K562 (cell line): ENCODE data around the gene TRIM65. TPM values are rescaled to one million over a fixed set of nuclear protein-coding genes. Genes with fewer than 3 reads are reported as not detected.

Experiments used
- ADNP ChIP-seq: fragments of 200-800 bp; sonication (Bioruptor generic); IDR thresholded peaks from 2 replicates; pipeline ENCODE4 v1.6.1; 2016; ENCODE audit warnings: missing genetic modification characterization, missing compliant biosample characterization
- BHLHE40 ChIP-seq: IDR thresholded peaks from 2 replicates; pipeline ENCODE4 v1.6.1; 2011; ENCODE audit warnings: low read length, improper control_type of control experiment
- GATAD2B ChIP-seq: fragments of 450-650 bp; IDR thresholded peaks from 2 replicates; pipeline ENCODE4 v1.6.1; 2017; ENCODE audit warnings: mild to moderate bottlenecking, borderline replicate concordance
- GTF2A2 ChIP-seq: IDR thresholded peaks from 2 replicates; pipeline ENCODE4 v1.6.1; 2016; ENCODE audit warnings: mild to moderate bottlenecking, missing genetic modification characterization, missing compliant biosample characterization
- HNRNPL ChIP-seq: fragments of 200-400 bp; formaldehyde crosslinking; IDR thresholded peaks from 2 replicates; pipeline ENCODE4 v1.6.1; 2017; ENCODE audit warnings: low read depth, mild to moderate bottlenecking, low read length
- MTA3 ChIP-seq: fragments of 450-650 bp; formaldehyde crosslinking; IDR thresholded peaks from 2 replicates; pipeline ENCODE4 v1.6.1; 2017; ENCODE audit warnings: mild to moderate bottlenecking, borderline replicate concordance
- NCOR1 ChIP-seq: fragments of 450-650 bp; IDR thresholded peaks from 2 replicates; pipeline ENCODE4 v1.6.1; 2016; ENCODE audit warnings: mild to moderate bottlenecking, moderate library complexity
- NFATC3 ChIP-seq: fragments of 450-650 bp; IDR thresholded peaks from 2 replicates; pipeline ENCODE4 v1.6.1; 2017; ENCODE audit warnings: mild to moderate bottlenecking
- NR4A1 ChIP-seq, 2 experiments: fragments of 250-450 bp in 1 of 2; fragments of 450-650 bp in 1 of 2; sonication (Bioruptor Pico) in 1 of 2; IDR thresholded peaks; 2 replicates each; pipeline versions ENCODE4 v1.4.0 to v1.6.1; 2016 to 2020; ENCODE audit warnings: mild to moderate bottlenecking in 2 of 2, missing compliant biosample characterization in 1 of 2, missing genetic modification characterization in 1 of 2, moderate library complexity in 1 of 2
- POLR2AphosphoS5 ChIP-seq: IDR thresholded peaks from 2 replicates; pipeline ENCODE4 v1.6.1; 2011; ENCODE audit warnings: mild to moderate bottlenecking, low read depth, low read length, moderate library complexity; ENCODE audit not compliant: control insufficient read depth, insufficient read depth
- PTBP1 ChIP-seq: fragments of 200-400 bp; formaldehyde crosslinking; IDR thresholded peaks from 2 replicates; pipeline ENCODE4 v1.6.1; 2017; ENCODE audit warnings: low read depth, low read length
- SRF ChIP-seq, 2 experiments: fragments of 250-450, 450-650 bp in 1 of 2; sonication (Bioruptor Pico) in 1 of 2; sonication (generic) in 1 of 2; formaldehyde crosslinking; IDR thresholded peaks; 2 replicates each; pipeline versions ENCODE4 v1.5.0 to v1.5.1; 2020 to 2022; ENCODE audit warnings: mild to moderate bottlenecking in 1 of 2, missing genetic modification reagents in 1 of 2
- TBP ChIP-seq: optimal IDR thresholded peaks from 2 replicates; pipeline ENCODE3; 2011; ENCODE audit warnings: low read depth, low read length, improper control_type of control experiment
- YBX1 ChIP-seq: fragments of 450-650 bp; IDR thresholded peaks from 2 replicates; pipeline ENCODE4 v1.7.1; 2016; ENCODE audit warnings: mild to moderate bottlenecking
- ZC3H8 ChIP-seq: fragments of 450-650 bp; IDR thresholded peaks from 2 replicates; pipeline ENCODE4 v1.6.1; 2017
- ZFP36 ChIP-seq: fragments of 150-350 bp; IDR thresholded peaks from 2 replicates; pipeline ENCODE4 v1.6.1; 2018; ENCODE audit warnings: low read length, low read depth; ENCODE audit not compliant: partially characterized antibody
- ZNF282 ChIP-seq: sonication (generic); formaldehyde crosslinking; IDR thresholded peaks from 2 replicates; pipeline ENCODE4 v1.8.1; 2023; ENCODE audit warnings: missing genetic modification reagents
- ZNF3 ChIP-seq: fragments of 250-450 bp; sonication (Bioruptor Pico); IDR thresholded peaks from 2 replicates; pipeline ENCODE4 v1.5.0; 2021; ENCODE audit warnings: mild to moderate bottlenecking, moderate library complexity
- ZNF384 ChIP-seq: IDR thresholded peaks from 2 replicates; pipeline ENCODE4 v1.6.1; 2012; ENCODE audit warnings: low read depth, low read length, improper control_type of control experiment
- ZNF644 ChIP-seq: fragments of 200-800 bp; sonication (Bioruptor generic); IDR thresholded peaks from 2 replicates; pipeline ENCODE4 v1.6.1; 2016; ENCODE audit warnings: low read depth, missing genetic modification characterization, missing compliant biosample characterization
- polyA plus RNA-seq, 8 experiments: library from polyadenylated mRNA; depleted of rRNA in 4 of 8; stranded (reverse) in 5 of 8; unstranded in 3 of 8; fragments of >200 nt; fragmentation: Nextera tagmentation in 2 of 8; fragmentation: Illumina TruSeq in 1 of 8; extraction: Ambion mirVana in 2 of 8; extraction: Trizol in 1 of 8; gene quantifications; 2 replicates each; pipeline versions ENCODE4 v1.2.1 to v1.2.3, GENCODE V29; 2011 to 2014; ENCODE audit warnings: inconsistent platforms in 1 of 8, missing spikeins in 1 of 8
- total RNA-seq, 7 experiments: library from RNA; depleted of rRNA in 6 of 7; stranded (reverse); fragments of >200 nt in 6 of 7; fragmentation: Illumina TruSeq in 2 of 7; extraction: Trizol in 2 of 7; gene quantifications; 2 replicates each; pipeline versions ENCODE4 v1.2.1 to v1.2.3, GENCODE V29; 2011 to 2021; ENCODE audit warnings: low replicate concordance in 1 of 7
- TF ChIP-seq, protein P1 (sequence below): fragments of 450-650 bp; formaldehyde crosslinking; IDR thresholded peaks from 2 replicates; pipeline ENCODE4 v1.4.0; 2020; ENCODE audit warnings: mild to moderate bottlenecking, moderate library complexity
- TF ChIP-seq, protein P2 (sequence below): fragments of 250-450 bp; sonication (Bioruptor Pico); IDR thresholded peaks from 2 replicates; pipeline ENCODE4 v1.5.0; 2021
- TF ChIP-seq, protein P3 (sequence below): fragments of 450-650 bp; formaldehyde crosslinking; IDR thresholded peaks from 2 replicates; pipeline ENCODE4 v1.4.0; 2022; ENCODE audit warnings: missing genetic modification characterization
- TF ChIP-seq, protein P4 (sequence below): sonication (generic); formaldehyde crosslinking; IDR thresholded peaks from 2 replicates; pipeline ENCODE4 v1.9.0; 2022; ENCODE audit warnings: mild to moderate bottlenecking, missing genetic modification reagents

TRIM65 gene
- total and polyA plus RNA-seq, 9 of the 15 experiments (the other 6 are each of a cell fraction or from before 2014, with no cell fraction given), result 2.8 to 45.7 (median 22.9) TPM

DNA sequence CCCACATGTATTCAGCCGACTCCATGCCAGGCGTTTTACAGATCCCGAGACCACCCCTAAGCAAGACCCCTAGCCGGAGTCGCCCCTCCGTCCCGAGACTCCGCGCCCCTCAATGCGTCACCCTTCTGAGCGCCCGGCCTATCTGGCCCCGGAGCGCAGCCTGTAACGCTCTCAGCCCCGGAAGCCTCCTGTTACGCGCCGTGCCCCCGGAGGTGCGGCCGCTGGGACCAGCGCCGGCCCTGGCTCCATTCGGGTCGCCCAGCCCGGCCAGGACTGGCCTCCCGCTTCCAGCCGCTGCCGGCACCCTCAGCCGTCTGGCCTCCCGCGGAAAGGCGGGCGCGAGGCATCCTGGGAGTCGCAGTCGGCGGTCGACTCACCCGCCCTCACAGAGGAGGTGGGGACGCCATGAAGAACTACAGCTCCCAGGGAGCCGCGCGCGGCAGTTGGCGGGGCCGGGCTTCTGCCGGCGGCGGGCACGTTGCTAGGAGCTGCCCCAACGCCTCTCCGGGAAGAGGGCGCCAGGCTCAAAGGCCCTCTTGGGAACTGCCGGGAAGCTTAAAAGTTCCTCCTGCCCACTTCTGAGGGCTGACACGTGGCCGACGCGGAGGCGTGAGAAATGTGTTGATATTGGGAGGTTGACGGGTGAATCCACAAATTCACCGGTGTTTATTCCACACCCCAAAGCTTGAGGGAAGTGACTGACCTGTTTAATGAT is 44.1 kb upstream of the TRIM65 start, which contains the start of gene FBF1 (continued):
- TF ChIP-seq, protein P1, sequence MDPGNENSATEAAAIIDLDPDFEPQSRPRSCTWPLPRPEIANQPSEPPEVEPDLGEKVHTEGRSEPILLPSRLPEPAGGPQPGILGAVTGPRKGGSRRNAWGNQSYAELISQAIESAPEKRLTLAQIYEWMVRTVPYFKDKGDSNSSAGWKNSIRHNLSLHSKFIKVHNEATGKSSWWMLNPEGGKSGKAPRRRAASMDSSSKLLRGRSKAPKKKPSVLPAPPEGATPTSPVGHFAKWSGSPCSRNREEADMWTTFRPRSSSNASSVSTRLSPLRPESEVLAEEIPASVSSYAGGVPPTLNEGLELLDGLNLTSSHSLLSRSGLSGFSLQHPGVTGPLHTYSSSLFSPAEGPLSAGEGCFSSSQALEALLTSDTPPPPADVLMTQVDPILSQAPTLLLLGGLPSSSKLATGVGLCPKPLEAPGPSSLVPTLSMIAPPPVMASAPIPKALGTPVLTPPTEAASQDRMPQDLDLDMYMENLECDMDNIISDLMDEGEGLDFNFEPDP (CRISPR knock-in tag), result no peak
- no peak for TF ChIP-seq NCOR1
- TF ChIP-seq ZNF3 (CRISPR knock-in tag), result no peak
- TF ChIP-seq ZNF644 (tag), result no peak
- peak; percentile 48 for TF ChIP-seq ZFP36
- peak; percentile 59 for TF ChIP-seq BHLHE40
- no peak for TF ChIP-seq ADNP (tag)
- no peak for TF ChIP-seq GTF2A2 (tag)
- TF ChIP-seq, protein P2, sequence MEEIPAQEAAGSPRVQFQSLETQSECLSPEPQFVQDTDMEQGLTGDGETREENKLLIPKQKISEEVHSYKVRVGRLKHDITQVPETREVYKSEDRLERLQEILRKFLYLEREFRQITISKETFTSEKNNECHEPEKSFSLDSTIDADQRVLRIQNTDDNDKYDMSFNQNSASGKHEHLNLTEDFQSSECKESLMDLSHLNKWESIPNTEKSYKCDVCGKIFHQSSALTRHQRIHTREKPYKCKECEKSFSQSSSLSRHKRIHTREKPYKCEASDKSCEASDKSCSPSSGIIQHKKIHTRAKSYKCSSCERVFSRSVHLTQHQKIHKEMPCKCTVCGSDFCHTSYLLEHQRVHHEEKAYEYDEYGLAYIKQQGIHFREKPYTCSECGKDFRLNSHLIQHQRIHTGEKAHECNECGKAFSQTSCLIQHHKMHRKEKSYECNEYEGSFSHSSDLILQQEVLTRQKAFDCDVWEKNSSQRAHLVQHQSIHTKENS (CRISPR knock-in tag), result no peak
- TF ChIP-seq TBP, result peak; percentile 93
- no peak for TF ChIP-seq GATAD2B
- TF ChIP-seq YBX1, result no peak
- peak; percentile 96 for TF ChIP-seq POLR2AphosphoS5
- TF ChIP-seq, protein P3, sequence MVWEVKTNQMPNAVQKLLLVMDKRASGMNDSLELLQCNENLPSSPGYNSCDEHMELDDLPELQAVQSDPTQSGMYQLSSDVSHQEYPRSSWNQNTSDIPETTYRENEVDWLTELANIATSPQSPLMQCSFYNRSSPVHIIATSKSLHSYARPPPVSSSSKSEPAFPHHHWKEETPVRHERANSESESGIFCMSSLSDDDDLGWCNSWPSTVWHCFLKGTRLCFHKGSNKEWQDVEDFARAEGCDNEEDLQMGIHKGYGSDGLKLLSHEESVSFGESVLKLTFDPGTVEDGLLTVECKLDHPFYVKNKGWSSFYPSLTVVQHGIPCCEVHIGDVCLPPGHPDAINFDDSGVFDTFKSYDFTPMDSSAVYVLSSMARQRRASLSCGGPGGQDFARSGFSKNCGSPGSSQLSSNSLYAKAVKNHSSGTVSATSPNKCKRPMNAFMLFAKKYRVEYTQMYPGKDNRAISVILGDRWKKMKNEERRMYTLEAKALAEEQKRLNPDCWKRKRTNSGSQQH (CRISPR knock-in tag), result peak; percentile 70; the same call in 1 of the 2 replicates
- TF ChIP-seq MTA3, result no peak
- TF ChIP-seq SRF (CRISPR knock-in tag; IDR thresholded peaks at IDR 0.05), result peak in 1 of 2 experiments; percentile 64; a peak in 3 of 4 replicates
- TF ChIP-seq, protein P4, sequence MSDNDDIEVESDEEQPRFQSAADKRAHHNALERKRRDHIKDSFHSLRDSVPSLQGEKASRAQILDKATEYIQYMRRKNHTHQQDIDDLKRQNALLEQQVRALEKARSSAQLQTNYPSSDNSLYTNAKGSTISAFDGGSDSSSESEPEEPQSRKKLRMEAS (CRISPR knock-in tag), result peak; percentile 88
- peak; percentile 44; the same call in 1 of the 2 replicates for TF ChIP-seq ZNF282
- no peak for TF ChIP-seq NR4A1 (CRISPR knock-in tag; IDR thresholded peaks at IDR 0.05)
- TF ChIP-seq NR4A1 (tag; IDR thresholded peaks at IDR 0.05), result no peak
- TF ChIP-seq HNRNPL, result peak; percentile 72
- TF ChIP-seq NFATC3, result no peak
- no peak for TF ChIP-seq PTBP1
- TF ChIP-seq ZNF384, result no peak
- no peak for TF ChIP-seq ZC3H8
